Liver (tissue), 9 donors: ENCODE results near the gene URM1. TPM values are rescaled to one million over a fixed set of nuclear protein-coding genes. Genes with fewer than 3 reads are reported as not detected.

Experiments
- DNase-seq: peaks from one replicate; pipeline ENCODE4 v3.0.0-alpha.2; 2017; ENCODE audit warnings: low spot score
- H3K27ac ChIP-seq, 2 donors: one replicate each; pipeline ENCODE4 v1.7.0; 2013; ENCODE audit warnings: inconsistent platforms in 2 of 2, low read length in 2 of 2, control low read depth in 1 of 2, low read depth in 1 of 2, mild to moderate bottlenecking in 1 of 2
- H3K27me3 ChIP-seq, 4 donors: one replicate each; pipeline versions ENCODE4 v1.6.1 to v1.7.0; 2013; ENCODE audit warnings: low read length in 3 of 4, inconsistent platforms in 1 of 4, mild to moderate bottlenecking in 1 of 4, moderate library complexity in 1 of 4; ENCODE audit not compliant: control insufficient read depth in 4 of 4, insufficient read depth in 4 of 4
- H3K36me3 ChIP-seq, 4 donors: one replicate each; pipeline versions ENCODE4 v1.6.1 to v1.7.0; 2013; ENCODE audit warnings: low read length in 3 of 4, mild to moderate bottlenecking in 3 of 4, low read depth in 1 of 4, moderate library complexity in 1 of 4; ENCODE audit not compliant: control insufficient read depth in 4 of 4, insufficient read depth in 3 of 4
- H3K4me1 ChIP-seq, 4 donors: one replicate each; pipeline versions ENCODE4 v1.6.1 to v1.7.0; 2013; ENCODE audit warnings: low read length in 3 of 4, mild to moderate bottlenecking in 3 of 4, moderate library complexity in 1 of 4; ENCODE audit not compliant: control insufficient read depth in 4 of 4, insufficient read depth in 4 of 4
- H3K4me3 ChIP-seq, 3 donors: one replicate each; pipeline versions ENCODE4 v1.6.1 to v1.7.0; 2013; ENCODE audit warnings: low read length in 3 of 3, control low read depth in 1 of 3, low read depth in 1 of 3, mild to moderate bottlenecking in 1 of 3
- H3K9ac ChIP-seq, 2 donors: one replicate each; pipeline ENCODE4 v1.7.0; 2013; ENCODE audit warnings: low read length in 2 of 2, mild to moderate bottlenecking in 2 of 2, moderate library complexity in 2 of 2, control low read depth in 1 of 2, low read depth in 1 of 2
- H3K9me3 ChIP-seq, 4 donors: one replicate each; pipeline versions ENCODE4 v1.6.1 to v1.7.0; 2013; ENCODE audit warnings: low read length in 3 of 4; ENCODE audit not compliant: control insufficient read depth in 4 of 4
- EGR1 ChIP-seq, 2 donors: IDR thresholded peaks; 2 replicates each; pipeline ENCODE4 v1.6.1; 2016 to 2018; ENCODE audit warnings: antibody characterized with exemption in 2 of 2, low read depth in 2 of 2
- FOXA1 ChIP-seq: IDR thresholded peaks from 2 replicates; pipeline ENCODE4 v1.6.1; 2016; ENCODE audit warnings: antibody characterized with exemption
- FOXA2 ChIP-seq: IDR thresholded peaks from 2 replicates; pipeline ENCODE4 v1.6.1; 2016; ENCODE audit warnings: antibody characterized with exemption
- GABPA ChIP-seq, 2 donors: IDR thresholded peaks in 1 of 2; conservative IDR thresholded peaks in 1 of 2; 2 replicates each; pipeline ENCODE4 v1.6.1; 2016; ENCODE audit warnings: antibody characterized with exemption in 2 of 2, mild to moderate bottlenecking in 1 of 2, moderate library complexity in 1 of 2
- HNF4A ChIP-seq, 2 donors: conservative IDR thresholded peaks; 2 replicates each; pipeline ENCODE4 v1.6.1; 2016; ENCODE audit warnings: antibody characterized with exemption in 2 of 2, mild to moderate bottlenecking in 2 of 2
- NR2F2 ChIP-seq: IDR thresholded peaks from 2 replicates; pipeline ENCODE4 v1.6.1; 2016; ENCODE audit warnings: antibody characterized with exemption
- RAD21 ChIP-seq, 2 donors: IDR thresholded peaks; 2 replicates each; pipeline ENCODE4 v1.6.1; 2016; ENCODE audit warnings: antibody characterized with exemption in 2 of 2, mild to moderate bottlenecking in 2 of 2
- RXRA ChIP-seq, 2 donors: IDR thresholded peaks; 2 replicates each; pipeline ENCODE4 v1.6.1; 2017 to 2018; ENCODE audit warnings: antibody characterized with exemption in 2 of 2, mild to moderate bottlenecking in 1 of 2
- SP1 ChIP-seq: IDR thresholded peaks from 2 replicates; pipeline ENCODE4 v1.6.1; 2018; ENCODE audit warnings: antibody characterized with exemption, mild to moderate bottlenecking
- TAF1 ChIP-seq: conservative IDR thresholded peaks from 2 replicates; pipeline ENCODE4 v1.6.1; 2016; ENCODE audit warnings: antibody characterized with exemption, mild to moderate bottlenecking
- YY1 ChIP-seq: IDR thresholded peaks from 2 replicates; pipeline ENCODE4 v1.6.1; 2016; ENCODE audit warnings: antibody characterized with exemption, mild to moderate bottlenecking
- WGBS: extraction: QIAGEN DNeasy Blood & Tissue Kit; methylation state at CpG from one replicate; pipeline ENCODE4 v1.1.7; 2013; 5-methylcytosine and 5-hydroxymethylcytosine counted together
- polyA plus RNA-seq, 2 donors: library from polyadenylated mRNA; stranded (reverse) in 1 of 2; unstranded in 1 of 2; fragments of 200-250 nt in 1 of 2; fragments of >200 nt in 1 of 2; fragmentation: Nextera tagmentation in 1 of 2; extraction: Ambion mirVana in 1 of 2; gene quantifications; one replicate each; pipeline versions ENCODE4 v1.2.1 to v1.2.3, GENCODE V29; 2013 to 2015
- total RNA-seq, 2 donors: library from RNA; depleted of rRNA; stranded (reverse); fragments of >200 nt; gene quantifications; one replicate each; pipeline ENCODE4 v1.2.3, GENCODE V29; 2014
- TF ChIP-seq, protein P1 (sequence below): fragments of 150-350 bp; IDR thresholded peaks from 2 replicates; pipeline ENCODE4 v1.5.1; 2017; ENCODE audit warnings: improper control_type of control experiment, low read depth, low read length; ENCODE audit not compliant: missing input control
- TF ChIP-seq, protein P2 (sequence below): IDR thresholded peaks from 2 replicates; pipeline ENCODE4 v1.6.1; 2016; ENCODE audit warnings: antibody characterized with exemption
- TF ChIP-seq, protein P3 (sequence below): IDR thresholded peaks from 2 replicates; pipeline ENCODE4 v1.6.1; 2016; ENCODE audit warnings: antibody characterized with exemption, mild to moderate bottlenecking
- TF ChIP-seq, protein P4 (sequence below): IDR thresholded peaks from 2 replicates; pipeline ENCODE4 v1.6.1; 2016; ENCODE audit warnings: antibody characterized with exemption
- TF ChIP-seq, protein P5 (sequence below): IDR thresholded peaks from 2 replicates; pipeline ENCODE4 v1.6.1; 2016; ENCODE audit warnings: antibody characterized with exemption
- donor health status: healthy.
- donor health status: healthy.
- donor health status: healthy.
- donor health status: healthy.
- donor health status: healthy.

The URM1 gene
- total and polyA plus RNA-seq, 4 donors, result 12.1 to 35.0 (median 19.5) TPM

DNA sequence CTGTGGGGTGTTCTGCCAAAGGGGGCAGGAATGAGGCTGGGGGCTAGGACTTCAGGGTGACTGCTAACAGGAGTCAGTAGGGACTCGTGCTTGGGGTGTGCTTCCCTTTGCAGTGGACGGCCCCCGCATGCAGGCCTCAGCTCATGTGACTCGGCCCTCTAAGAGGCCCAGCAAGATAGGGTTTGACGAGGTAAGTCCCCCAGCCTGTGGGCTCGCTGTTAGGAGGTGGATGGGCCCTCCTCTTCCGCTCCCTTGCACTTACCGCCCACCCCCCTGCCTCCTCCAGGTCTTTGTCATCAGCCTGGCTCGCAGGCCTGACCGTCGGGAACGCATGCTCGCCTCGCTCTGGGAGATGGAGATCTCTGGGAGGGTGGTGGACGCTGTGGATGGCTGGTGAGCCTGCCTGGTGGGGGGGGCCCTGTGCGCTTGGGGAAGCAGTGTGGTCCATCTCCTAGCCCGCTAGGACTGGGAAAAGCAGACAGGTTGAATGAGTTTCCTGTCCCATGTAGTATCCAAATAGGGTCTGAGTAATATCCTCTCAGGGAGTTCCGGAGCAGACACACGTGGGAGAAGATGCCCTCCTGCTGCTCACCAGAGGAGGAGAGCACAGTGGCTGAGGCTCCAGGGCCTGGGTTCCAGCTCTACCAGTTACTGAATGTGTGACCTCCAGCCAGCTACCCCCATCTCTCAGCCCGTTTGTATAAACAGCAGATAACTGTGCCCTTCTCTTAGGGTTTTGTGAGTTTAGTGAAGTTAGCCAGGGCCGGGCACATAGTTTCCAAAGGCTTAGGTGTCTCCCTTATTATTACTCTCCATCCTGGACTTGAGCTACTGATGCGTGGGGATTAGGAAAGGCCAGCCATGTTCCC is 57.7 kb downstream of the URM1 start:
- Histone ChIP-seq H3K9me3 (no peaks in the 10 kb centered on the region), H3K9ac (no peak overlapping the region), H3K4me1 (no peaks in the 10 kb centered on the region), H3K4me3 (no peak overlapping the region), H3K27ac (no peak overlapping the region), H3K27me3 (no peaks in the 10 kb centered on the region), H3K36me3 (no peaks in the 10 kb centered on the region)
- 89% methylated on average over 22 of the region's 22 CpGs for WGBS
- TF ChIP-seq SP1, result no peak
- TF ChIP-seq, protein P1, sequence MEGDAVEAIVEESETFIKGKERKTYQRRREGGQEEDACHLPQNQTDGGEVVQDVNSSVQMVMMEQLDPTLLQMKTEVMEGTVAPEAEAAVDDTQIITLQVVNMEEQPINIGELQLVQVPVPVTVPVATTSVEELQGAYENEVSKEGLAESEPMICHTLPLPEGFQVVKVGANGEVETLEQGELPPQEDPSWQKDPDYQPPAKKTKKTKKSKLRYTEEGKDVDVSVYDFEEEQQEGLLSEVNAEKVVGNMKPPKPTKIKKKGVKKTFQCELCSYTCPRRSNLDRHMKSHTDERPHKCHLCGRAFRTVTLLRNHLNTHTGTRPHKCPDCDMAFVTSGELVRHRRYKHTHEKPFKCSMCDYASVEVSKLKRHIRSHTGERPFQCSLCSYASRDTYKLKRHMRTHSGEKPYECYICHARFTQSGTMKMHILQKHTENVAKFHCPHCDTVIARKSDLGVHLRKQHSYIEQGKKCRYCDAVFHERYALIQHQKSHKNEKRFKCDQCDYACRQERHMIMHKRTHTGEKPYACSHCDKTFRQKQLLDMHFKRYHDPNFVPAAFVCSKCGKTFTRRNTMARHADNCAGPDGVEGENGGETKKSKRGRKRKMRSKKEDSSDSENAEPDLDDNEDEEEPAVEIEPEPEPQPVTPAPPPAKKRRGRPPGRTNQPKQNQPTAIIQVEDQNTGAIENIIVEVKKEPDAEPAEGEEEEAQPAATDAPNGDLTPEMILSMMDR, result no peak
- TF ChIP-seq, protein P2, sequence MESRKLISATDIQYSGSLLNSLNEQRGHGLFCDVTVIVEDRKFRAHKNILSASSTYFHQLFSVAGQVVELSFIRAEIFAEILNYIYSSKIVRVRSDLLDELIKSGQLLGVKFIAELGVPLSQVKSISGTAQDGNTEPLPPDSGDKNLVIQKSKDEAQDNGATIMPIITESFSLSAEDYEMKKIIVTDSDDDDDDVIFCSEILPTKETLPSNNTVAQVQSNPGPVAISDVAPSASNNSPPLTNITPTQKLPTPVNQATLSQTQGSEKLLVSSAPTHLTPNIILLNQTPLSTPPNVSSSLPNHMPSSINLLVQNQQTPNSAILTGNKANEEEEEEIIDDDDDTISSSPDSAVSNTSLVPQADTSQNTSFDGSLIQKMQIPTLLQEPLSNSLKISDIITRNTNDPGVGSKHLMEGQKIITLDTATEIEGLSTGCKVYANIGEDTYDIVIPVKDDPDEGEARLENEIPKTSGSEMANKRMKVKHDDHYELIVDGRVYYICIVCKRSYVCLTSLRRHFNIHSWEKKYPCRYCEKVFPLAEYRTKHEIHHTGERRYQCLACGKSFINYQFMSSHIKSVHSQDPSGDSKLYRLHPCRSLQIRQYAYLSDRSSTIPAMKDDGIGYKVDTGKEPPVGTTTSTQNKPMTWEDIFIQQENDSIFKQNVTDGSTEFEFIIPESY, result no peak
- TF ChIP-seq RAD21 (IDR thresholded peaks at IDR 0.05), result no peak
- TF ChIP-seq EGR1 (IDR thresholded peaks at IDR 0.05; ENCODE audit: low read depth in 2 of 2), result no peak
- no peak for TF ChIP-seq FOXA2
- TF ChIP-seq NR2F2, result no peak
- TF ChIP-seq TAF1, result no peak
- TF ChIP-seq, protein P3, sequence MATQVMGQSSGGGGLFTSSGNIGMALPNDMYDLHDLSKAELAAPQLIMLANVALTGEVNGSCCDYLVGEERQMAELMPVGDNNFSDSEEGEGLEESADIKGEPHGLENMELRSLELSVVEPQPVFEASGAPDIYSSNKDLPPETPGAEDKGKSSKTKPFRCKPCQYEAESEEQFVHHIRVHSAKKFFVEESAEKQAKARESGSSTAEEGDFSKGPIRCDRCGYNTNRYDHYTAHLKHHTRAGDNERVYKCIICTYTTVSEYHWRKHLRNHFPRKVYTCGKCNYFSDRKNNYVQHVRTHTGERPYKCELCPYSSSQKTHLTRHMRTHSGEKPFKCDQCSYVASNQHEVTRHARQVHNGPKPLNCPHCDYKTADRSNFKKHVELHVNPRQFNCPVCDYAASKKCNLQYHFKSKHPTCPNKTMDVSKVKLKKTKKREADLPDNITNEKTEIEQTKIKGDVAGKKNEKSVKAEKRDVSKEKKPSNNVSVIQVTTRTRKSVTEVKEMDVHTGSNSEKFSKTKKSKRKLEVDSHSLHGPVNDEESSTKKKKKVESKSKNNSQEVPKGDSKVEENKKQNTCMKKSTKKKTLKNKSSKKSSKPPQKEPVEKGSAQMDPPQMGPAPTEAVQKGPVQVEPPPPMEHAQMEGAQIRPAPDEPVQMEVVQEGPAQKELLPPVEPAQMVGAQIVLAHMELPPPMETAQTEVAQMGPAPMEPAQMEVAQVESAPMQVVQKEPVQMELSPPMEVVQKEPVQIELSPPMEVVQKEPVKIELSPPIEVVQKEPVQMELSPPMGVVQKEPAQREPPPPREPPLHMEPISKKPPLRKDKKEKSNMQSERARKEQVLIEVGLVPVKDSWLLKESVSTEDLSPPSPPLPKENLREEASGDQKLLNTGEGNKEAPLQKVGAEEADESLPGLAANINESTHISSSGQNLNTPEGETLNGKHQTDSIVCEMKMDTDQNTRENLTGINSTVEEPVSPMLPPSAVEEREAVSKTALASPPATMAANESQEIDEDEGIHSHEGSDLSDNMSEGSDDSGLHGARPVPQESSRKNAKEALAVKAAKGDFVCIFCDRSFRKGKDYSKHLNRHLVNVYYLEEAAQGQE, result no peak
- TF ChIP-seq FOXA1, result no peak
- no peak for DNase-seq

DNA sequence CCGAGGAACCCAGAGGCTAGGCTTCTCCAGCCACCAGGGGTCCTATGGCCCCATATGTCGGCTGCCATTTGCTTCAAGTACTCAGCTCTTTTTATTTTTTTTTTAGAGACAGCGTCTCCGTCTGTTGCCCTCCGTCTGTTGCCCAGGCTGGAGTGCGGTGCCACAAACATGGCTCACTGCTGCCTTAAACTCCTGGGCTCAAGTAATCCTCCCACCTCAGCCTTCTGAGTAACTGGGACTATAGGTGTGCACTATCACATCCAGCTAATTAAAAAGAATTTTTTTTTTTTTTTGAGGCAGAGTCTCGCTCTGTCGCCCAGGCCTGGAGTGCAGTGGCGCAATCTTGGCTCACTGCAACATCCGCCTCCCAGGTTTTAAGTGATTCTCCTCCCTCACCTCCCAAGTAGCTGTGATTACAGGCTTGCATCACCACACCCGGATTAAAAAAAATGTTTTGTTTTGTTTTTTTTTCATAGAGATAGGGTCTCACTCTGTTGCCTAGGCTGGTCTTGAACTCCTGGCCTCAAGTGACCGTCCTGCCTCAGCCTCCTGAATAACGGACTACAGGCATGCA is 58.4 kb downstream of the URM1 start:
- no peak overlapping the region for H3K9ac ChIP-seq
- H3K27me3 ChIP-seq, result no peaks in the 10 kb centered on the region
- no peaks in the 10 kb centered on the region for H3K36me3 ChIP-seq
- 90% methylated on average over 13 of the region's 13 CpGs for WGBS
- H3K27ac ChIP-seq, result no peak overlapping the region
- no peaks in the 10 kb centered on the region for H3K9me3 ChIP-seq
- H3K4me1 ChIP-seq, result no peaks in the 10 kb centered on the region
- no peak overlapping the region for H3K4me3 ChIP-seq
- DNase-seq, result no peak
- TF ChIP-seq RAD21 (IDR thresholded peaks at IDR 0.05) (no peak), GABPA (IDR thresholded peaks at IDR 0.05 in 1 of 2, conservative IDR thresholded peaks at IDR 0.05 in 1 of 2) (no peak), YY1 (no peak), EGR1 (IDR thresholded peaks at IDR 0.05; ENCODE audit: low read depth in 2 of 2) (no peak), FOXA2 (no peak), RXRA (IDR thresholded peaks at IDR 0.05) (no peak), HNF4A (conservative IDR thresholded peaks at IDR 0.05) (no peak)
- TF ChIP-seq, protein P4, sequence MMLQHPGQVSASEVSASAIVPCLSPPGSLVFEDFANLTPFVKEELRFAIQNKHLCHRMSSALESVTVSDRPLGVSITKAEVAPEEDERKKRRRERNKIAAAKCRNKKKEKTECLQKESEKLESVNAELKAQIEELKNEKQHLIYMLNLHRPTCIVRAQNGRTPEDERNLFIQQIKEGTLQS, result no peak
- TF ChIP-seq, protein P3, result no peak
- TF ChIP-seq, protein P1, result no peak
- TF ChIP-seq, protein P5, sequence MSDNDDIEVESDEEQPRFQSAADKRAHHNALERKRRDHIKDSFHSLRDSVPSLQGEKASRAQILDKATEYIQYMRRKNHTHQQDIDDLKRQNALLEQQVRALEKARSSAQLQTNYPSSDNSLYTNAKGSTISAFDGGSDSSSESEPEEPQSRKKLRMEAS, result no peak
